Pulmonary artery endothelial cell (primary cell): ENCODE data around the gene ARHGAP30. TPM values are rescaled to one million over a fixed set of nuclear protein-coding genes. Genes with fewer than 3 reads are reported as not detected.
"Not testable (repeated sequence)": the region's sequence is repeated elsewhere in the genome, so short reads cannot be mapped to it uniquely, and the experiment has no call there.

Experiments used
- DNase-seq: peaks from one replicate; pipeline ENCODE4 v3.0.0-alpha.2; 2011; ENCODE audit warnings: low read depth, low spot score
- total RNA-seq: library from RNA; depleted of rRNA; stranded (reverse); fragments of >200 nt; gene quantifications from 2 replicates; pipeline ENCODE4 v1.2.3, GENCODE V29; 2014

The ARHGAP30 gene
- total RNA-seq, 1 donor from 2014 or later, result not detected

DNA sequence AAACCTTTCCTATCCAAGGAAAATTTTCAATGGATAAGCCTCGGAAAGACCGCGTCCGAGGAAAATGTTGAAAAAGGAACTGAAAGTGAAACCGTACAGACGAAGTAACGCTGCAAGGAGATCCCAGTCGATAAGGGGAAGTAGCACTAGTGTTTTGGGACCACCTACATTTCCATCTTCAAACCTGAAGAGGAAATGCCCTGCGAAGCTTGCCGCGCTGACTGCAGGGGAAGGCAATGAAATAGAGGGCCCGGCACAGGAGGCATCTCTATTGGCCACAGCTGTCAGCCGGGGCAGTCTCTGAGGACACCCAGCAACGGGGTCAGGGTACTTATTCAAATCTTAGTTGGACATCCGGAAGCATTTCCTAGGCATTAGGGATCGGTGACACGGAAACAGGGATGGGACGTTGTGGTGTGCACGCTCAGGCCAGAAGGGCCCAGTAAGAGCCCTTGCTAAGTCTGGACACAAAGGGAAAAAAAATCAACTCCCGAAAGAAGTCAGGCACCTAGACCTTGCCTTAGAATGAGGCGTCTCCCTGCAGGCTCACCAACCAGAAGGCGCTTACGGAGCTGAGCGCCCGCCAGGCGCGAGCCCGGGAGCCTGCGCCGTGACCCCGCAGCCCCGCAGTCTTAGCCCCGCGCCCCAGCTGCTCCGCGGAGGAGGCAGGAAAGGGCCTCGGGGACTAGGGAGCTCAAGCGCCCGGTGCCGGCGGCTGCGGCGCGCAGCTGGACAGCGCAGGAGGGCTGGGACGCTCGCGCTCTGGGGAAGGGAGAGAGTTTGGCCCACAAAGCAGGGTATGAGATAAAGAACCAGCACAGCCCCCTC is 24.6 kb downstream of the ARHGAP30 start:
- DNase-seq, result no peak

DNA sequence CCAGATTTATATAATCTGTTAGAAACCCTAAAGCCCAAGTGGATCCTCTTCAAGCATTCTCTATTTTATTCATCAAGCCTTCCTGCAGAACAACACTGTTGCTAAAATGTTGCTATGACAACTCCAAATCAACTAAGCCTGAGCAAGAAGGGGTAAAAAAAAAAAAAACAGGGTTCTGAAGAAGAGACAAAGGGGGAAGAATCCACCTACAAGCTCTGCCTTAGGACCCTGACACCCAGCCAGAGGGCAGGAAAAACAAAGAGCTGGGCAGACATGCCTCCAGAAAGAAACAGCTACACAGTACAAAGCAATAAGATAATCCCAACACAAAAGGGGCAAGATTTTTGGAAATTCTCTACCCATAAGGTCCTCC is 25.2 kb downstream of the ARHGAP30 start:
- no peak for DNase-seq

- DNase-seq, result no peak
Observed at GRCh38 chr1:161039546-161039945, 30.1 kb downstream of the ARHGAP30 start.

DNA sequence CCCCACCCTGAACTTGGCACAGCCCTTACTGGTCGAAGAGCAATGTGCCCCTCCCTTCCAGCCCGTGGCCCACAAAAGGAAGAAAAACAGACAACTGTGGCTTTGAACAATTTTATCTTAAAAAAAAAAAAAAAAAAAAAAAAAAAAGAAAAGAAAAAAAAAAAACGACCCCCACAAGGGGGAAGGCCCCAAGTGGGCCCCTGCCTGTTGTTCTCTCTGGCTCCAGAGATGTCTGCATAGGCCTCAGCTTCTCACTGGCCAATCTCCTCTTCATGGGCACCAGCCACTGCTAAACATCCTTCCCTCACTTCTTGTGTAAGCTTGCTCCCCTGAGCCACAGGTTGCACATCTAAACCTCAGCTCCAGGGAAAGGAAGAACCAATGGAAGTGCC is 30.5 kb downstream of the ARHGAP30 start:
- DNase-seq, result no peak

DNA sequence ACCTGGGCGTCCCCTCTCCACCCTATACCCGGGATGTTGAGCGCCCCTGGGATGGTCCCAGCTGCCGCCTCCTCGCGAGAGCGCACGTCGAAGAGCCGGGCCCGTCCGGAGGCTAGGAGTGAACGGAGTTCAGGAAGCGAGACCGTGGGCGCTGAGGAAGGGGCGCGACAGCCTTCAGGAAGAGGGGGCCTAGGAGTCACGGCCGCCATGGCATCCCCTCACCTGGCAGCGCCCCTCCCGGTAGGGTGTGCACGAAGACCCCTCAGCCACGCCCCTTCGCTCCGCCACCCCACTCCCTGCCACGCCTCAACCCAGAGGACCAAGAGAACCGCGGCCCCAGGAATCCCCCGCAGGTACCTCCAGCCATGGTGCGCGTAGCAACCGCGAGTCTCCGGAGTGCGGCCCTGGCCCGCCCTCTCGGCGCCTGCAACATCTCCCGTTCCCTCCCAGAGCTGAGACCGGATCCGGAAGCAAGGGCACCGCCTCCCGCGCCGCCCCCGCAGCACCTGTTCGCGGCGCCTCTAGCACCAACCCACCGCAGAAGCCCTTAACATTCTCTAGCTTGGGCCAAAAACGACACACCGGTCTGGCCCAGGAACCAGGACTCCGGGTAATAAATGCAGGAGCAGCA is 31.1 kb downstream of the ARHGAP30 start, which contains the start of gene TSTD1:
Gene TSTD1 (minus strand): TSS at position 442 of the 631 bp plus-strand sequence. CDS start 75 bp downstream, at position 367.
- DNase-seq, result no peak

DNA sequence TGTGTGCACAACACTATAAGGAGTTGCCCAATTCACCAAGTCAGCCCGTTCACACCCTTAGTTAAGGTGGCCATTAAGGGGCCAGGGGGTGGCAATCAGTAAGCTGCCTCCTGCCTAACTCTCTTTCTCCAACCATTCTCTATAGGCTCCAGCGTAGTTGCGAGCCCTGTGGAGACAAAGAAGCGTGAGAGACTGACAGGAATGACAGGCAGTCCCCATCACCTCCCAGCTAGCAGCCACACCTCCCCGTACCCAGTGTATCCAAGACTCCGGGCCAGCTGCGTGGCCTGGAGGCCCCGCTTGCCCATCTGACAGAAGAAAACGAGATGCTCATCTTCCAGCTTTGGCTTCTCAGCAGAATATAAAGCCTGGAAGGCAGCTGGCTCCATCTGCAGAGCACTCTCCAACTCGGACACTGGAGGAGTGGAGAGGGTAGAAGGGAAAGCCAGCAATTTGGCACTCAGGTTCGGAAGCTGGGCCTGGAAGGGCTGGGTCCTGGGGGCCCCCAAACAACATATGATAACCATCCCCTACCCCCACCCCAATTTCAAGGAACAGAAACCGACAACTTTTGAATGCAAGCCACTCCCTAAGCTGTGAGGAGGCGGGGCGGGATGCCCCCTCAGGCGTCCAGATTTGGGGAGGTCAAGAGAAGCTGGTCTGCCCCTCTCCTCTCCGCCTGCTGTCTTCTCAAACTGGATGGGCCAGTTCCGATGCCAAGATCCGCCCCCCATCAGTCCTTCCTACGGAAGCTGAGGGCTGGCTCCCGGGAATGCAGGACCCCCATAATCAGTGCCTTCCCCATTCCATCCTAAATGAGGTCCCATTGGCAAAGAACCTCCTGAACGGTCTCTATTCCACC is 31.8 kb downstream of the ARHGAP30 start:
- no peak for DNase-seq

DNA sequence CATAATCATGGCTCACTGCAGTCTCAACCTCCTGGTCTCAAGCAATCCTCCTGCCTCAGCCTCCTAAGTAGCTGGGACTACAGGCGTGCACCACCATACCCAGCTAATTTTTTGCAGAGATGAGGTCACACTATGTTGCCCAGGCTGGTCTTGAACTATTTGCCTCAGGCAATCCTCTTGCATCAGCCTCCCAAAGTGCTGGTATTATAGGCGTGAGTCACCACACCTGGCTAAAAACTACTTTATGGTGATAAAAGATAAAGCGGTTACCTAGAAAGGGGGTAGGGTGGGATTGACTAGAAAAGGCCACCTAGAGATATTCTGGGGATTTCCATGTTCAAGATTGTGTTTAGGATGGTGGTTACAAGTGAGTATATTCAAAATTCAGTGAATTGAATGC is 35.9 kb downstream of the ARHGAP30 start:
- no peak for DNase-seq

- DNase-seq, result no peak
Observed at GRCh38 chr1:161032409-161032808, 37.3 kb downstream of the ARHGAP30 start.

- DNase-seq, result no peak
Observed at GRCh38 chr1:161031874-161032273, 37.8 kb downstream of the ARHGAP30 start.

GRCh38 chr1:161029466-161029865 is 40.2 kb downstream of the ARHGAP30 start:
- DNase-seq, result not testable (repeated sequence)

- not testable (repeated sequence) for DNase-seq
Observed at GRCh38 chr1:161026954-161027353, 42.7 kb downstream of the ARHGAP30 start.

DNA sequence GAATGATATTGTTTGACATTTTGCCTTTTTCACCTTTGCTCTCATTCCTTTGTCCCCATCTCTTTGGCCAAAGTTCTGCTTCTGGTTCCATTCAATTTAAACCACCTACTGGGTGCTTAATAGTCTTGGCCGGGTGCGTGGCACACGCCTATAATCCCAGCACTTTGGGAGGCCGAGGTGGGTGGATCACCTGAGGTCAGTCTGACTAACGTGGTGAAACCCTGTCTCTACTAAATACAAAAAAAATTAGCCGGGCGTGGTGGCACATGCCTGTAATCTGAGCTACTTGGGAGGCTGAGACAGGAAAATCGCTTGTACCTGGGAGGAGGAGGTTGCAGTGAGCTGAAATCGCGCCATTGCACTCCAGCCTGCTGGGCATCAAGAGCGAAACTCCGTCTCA is 47.3 kb downstream of the ARHGAP30 start:
- not testable (repeated sequence) for DNase-seq

DNA sequence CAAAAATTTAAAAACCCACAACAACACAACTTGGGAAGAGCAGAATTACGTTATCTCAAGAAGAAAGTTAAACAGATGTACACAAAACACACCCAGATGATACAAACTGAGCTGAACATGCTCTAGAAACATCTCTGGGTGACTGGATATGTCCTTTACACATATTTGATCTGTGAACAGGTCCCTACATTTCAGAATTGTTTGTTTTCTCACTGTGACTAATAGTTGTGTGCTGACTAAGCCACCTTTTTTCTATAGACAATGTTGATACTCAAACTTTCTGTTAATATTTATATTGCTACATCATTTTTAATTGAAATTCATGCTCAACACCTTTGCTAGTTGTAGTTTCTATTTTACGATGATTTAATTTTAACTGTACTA is 47.7 kb downstream of the ARHGAP30 start:
- DNase-seq, result no peak

DNA sequence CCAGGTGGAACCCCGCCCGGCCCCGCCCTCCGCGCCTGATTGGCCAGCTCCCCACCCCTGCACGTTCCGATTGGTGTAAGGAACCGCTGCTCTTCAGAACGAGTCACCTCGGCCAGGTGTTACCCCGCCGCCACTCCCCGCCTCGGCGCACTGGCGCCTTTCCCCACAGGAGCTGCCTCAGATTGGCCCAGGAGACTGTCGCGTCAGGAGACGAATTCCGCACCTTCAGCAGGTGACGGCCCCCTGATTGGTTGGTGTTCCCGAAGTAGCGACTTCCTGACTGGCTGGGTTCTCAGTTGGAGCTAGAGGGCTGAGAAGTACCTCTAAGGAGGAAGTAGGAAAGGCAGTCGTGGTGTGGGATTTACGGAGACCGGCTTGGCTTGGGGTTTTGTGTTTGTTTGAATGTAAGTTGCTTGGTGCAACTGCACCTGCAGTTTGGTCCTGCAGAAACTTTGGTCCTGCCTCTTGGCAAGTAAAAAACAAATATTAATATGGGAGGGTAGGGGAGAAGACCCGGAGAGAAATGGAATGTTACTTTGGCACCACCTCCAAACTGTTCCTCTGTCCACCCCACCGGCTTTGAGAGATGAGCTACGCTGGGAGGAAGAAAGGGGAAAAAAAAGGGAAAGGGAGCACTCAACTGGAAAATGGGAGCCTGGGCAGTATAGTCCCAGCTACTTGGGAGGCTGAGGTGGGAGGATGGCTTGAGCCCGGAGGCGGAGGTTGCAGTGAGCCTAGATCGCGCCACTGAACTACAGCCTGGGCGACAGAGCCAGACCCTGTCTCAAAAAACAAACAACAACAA is 48.3 kb downstream of the ARHGAP30 start:
- no peak for DNase-seq

- DNase-seq, result no peak
Observed at GRCh38 chr1:161020509-161021164, 49.1 kb downstream of the ARHGAP30 start, which contains the start of gene F11R. Gene F11R, minus strand, starts transcription at chr1:161021152. Its CDS starts 79 bp downstream, at chr1:161021073.

DNA sequence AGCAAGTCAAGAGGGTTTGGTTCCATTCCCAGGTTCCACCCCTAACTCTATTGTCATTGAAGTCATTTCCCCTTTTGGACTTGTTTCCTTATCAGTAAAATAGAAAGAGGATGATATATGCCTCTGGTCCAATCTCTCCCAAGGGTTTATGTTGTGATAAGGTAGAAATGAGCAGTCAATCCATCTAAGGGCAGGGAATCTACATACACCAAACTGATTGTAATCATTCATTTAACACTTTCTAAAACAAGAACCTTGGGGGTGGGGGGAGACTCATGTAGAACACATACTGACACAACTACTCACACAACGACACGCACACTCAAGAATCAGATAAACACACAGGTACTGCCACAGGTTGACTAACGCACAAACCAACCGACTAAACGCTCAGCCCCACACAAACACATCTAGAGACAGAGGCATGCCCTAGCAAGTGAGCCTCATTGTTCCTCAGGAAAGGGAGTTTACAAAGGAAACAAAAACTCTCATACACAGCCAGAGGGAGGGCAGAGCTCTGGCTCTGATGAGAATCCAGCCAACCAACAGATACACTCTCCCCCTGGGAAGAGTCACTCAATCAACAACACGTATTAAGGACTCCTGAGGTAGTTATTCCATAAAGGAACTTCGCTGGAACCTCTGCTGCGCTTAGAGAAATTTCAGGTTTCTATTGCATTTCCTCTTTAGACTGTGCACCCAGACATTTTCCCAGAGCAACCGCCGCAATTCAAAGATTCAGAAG is 49.8 kb downstream of the ARHGAP30 start:
- DNase-seq, result no peak

DNA sequence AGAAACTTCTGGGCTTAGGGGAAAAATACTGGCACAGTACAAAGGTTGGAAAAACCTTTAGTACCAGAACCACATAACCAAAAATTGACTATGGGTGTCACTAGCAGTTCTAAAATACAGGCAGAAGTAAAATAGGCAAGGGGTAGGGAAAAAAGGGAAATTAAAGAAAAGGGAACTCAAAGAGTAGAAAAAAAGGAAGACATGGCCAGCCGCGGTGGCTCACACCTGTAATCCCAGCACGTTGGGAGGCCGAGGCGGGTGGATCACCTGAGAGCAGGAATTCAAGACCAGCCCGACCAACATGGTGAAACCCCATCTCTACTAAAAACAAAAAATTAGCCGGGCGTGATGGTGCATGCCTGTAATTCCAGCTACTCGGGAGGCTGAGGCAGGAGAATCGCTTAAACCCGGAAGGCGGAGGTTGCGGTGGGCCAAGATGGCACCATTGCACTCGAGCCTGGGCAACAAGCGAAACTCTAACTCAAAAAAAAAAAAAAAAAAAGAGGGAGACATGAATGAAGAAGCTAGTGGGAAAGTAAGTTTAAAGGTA is 50.5 kb downstream of the ARHGAP30 start:
- DNase-seq, result not testable (repeated sequence)

DNA sequence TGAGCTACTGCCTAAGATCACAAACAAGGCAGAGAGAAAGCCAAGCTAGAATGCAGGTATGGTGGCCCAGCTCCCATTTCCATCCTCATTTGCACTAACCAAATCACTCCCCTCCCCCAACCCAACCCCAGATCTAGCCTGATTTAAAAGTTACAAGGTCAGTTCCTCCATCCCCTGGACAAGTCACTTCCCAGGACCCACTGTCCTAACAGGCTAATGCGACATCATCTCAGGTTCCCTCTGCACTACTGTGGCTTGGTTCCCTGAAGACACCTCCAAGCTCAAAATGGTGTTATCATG is 51.1 kb downstream of the ARHGAP30 start:
- DNase-seq, result no peak

DNA sequence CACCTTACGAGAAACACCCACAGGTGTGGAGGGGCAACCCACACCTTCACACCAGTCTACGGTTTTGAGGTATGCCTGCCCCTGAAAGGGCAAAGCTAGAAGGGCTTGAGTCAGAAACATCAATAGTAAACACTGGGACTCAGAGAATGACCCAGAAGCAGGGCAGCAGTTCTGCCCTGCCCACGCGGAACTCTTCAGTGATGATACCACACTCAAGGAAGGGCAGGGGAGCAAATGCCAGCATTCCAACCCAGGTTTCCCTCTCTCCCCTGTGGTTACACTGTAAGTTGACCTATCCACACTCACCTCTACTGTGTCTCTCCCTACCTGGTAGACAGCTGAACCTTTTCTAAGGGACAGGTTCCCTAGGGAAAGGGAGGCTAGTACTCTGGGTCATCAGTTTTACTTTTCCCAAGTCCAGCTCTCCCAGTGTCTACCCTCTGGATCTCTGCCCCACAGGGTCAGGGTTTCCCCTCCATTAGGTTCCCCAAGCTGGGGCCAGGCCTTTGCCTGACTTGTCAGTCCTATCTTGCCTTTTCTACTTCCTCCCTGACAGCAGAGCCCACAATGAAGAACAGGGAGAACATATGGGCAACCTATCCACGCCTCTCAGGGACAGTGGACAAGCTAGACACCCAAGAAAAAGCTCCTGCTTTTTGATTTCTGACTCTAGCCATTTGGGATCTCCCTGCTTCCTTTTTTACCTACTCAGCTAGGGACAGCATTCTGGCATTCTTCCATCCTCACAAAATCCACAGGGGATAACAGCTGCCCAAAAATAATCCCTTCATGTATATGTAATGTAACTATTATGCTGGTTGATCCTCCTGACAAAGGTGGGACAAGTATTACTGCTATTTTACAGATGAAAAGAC is 51.7 kb downstream of the ARHGAP30 start:
- DNase-seq, result no peak
